ENCODE results near the gene MALL. TPM values are rescaled to one million over a fixed set of nuclear protein-coding genes. Genes with fewer than 3 reads are reported as not detected.
"Not testable (repeated sequence)": the region's sequence is repeated elsewhere in the genome, so short reads cannot be mapped to it uniquely, and the experiment has no call there.

Gene MALL
- total and polyA plus RNA-seq, 3 experiments from 2014 or later = 0.38 to 0.50 (median 0.47) TPM

- H3K4me1 ChIP-seq (ENCODE audit: insufficient read depth, low read length); H3K9me3 Mint-ChIP-seq; H3K4me3 Mint-ChIP-seq; H3K27ac ChIP-seq (ENCODE audit: low read depth, low read length); H3K4me1 Mint-ChIP-seq; CTCF ChIA-PET; H3K36me3 ChIP-seq (ENCODE audit: insufficient read depth, low read length); H3K9me3 ChIP-seq (ENCODE audit: low read length); H3K36me3 Mint-ChIP-seq; H3K27me3 Mint-ChIP-seq; H3K4me3 ChIP-seq (ENCODE audit: low read length); H3K27ac Mint-ChIP-seq; H3K27me3 ChIP-seq (ENCODE audit: insufficient read depth, low read length, poor library complexity, severe bottlenecking); POLR2A ChIA-PET; DNase-seq: not testable (repeated sequence)
Observed at GRCh38 chr2:110041941-110042660, 73.5 kb downstream of the MALL start.

GRCh38 chr2:110037336-110037735, 78.3 kb downstream of the MALL start:
- not testable (repeated sequence) for H3K4me3 Mint-ChIP-seq, H3K9me3 Mint-ChIP-seq

DNA sequence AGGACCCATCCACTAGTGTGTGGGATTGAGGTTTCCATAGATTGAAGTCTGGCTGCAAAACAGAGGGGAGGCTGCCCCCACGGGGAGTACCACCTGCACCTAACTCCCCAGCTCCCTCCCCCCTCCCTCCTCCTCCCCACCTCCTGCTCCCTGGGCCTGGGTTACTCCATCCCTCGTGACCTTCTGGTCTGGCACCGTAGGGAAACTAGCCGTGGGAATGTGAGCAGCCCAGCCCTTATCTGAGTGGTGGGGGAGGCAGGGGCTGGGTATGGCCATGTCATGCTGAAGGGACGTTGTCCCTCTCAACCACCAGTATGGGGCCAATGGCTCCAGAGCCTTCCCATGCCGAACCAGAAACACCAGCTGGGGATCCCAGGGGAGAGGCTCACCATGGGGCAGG, 80.2 kb downstream of the MALL start:
- H3K4me3 ChIP-seq (ENCODE audit: low read length); POLR2A ChIA-PET; H3K36me3 ChIP-seq (ENCODE audit: insufficient read depth, low read length); DNase-seq; H3K27me3 ChIP-seq (ENCODE audit: insufficient read depth, low read length, poor library complexity, severe bottlenecking); H3K27ac ChIP-seq (ENCODE audit: low read depth, low read length); H3K4me3 Mint-ChIP-seq; CTCF ChIA-PET; H3K9me3 ChIP-seq (ENCODE audit: low read length); H3K36me3 Mint-ChIP-seq; H3K4me1 Mint-ChIP-seq; H3K27ac Mint-ChIP-seq; H3K27me3 Mint-ChIP-seq; H3K9me3 Mint-ChIP-seq; H3K4me1 ChIP-seq (ENCODE audit: insufficient read depth, low read length): not testable (repeated sequence)

More at GRCh38 chr2:110037336-110037735, 78.3 kb downstream of the MALL start:
- CTCF ChIA-PET; H3K36me3 ChIP-seq (ENCODE audit: insufficient read depth, low read length); H3K27me3 Mint-ChIP-seq; H3K27ac Mint-ChIP-seq; H3K4me3 ChIP-seq (ENCODE audit: low read length); POLR2A ChIA-PET; H3K36me3 Mint-ChIP-seq; H3K9me3 ChIP-seq (ENCODE audit: low read length); H3K4me1 Mint-ChIP-seq; DNase-seq; H3K27ac ChIP-seq (ENCODE audit: low read depth, low read length); H3K4me1 ChIP-seq (ENCODE audit: insufficient read depth, low read length); H3K27me3 ChIP-seq (ENCODE audit: insufficient read depth, low read length, poor library complexity, severe bottlenecking): not testable (repeated sequence)

- H3K9me3 Mint-ChIP-seq; POLR2A ChIA-PET; H3K4me3 Mint-ChIP-seq; CTCF ChIA-PET; H3K4me3 ChIP-seq (ENCODE audit: low read length); H3K36me3 ChIP-seq (ENCODE audit: insufficient read depth, low read length); H3K36me3 Mint-ChIP-seq; H3K27me3 ChIP-seq (ENCODE audit: insufficient read depth, low read length, poor library complexity, severe bottlenecking); H3K27ac ChIP-seq (ENCODE audit: low read depth, low read length); H3K27ac Mint-ChIP-seq; H3K4me1 ChIP-seq (ENCODE audit: insufficient read depth, low read length); H3K27me3 Mint-ChIP-seq; H3K9me3 ChIP-seq (ENCODE audit: low read length); H3K4me1 Mint-ChIP-seq: not testable (repeated sequence)
- DNase-seq = peak in 1 of 5 donors; percentile 23
Observed at GRCh38 chr2:110034935-110035334, 80.7 kb downstream of the MALL start.

Other genes starting within 250 kb of the MALL start
- gene LIMS3, start 217.1 kb downstream of the MALL start, total RNA-seq = 1 to 10 TPM in 1 of 2 experiments, under 1 TPM in 1; 0.91 to 1.7 TPM
- 1.5 TPM for gene LIMS3, start 217.1 kb downstream of the MALL start, polyA plus RNA-seq
- gene NPHP1, start 89.2 kb upstream of the MALL start, total RNA-seq = 1 to 10 TPM; 1.9 to 2.5 TPM
- 1.0 TPM for gene NPHP1, start 89.2 kb upstream of the MALL start, polyA plus RNA-seq
- gene MTLN, start 96.7 kb upstream of the MALL start, total RNA-seq = 100 to 1,000 TPM; 112 to 120 TPM
- 121 TPM for gene MTLN, start 96.7 kb upstream of the MALL start, polyA plus RNA-seq